CD4-positive, alpha-beta T cell treated with Interleukin-2 at 100 ng/mL for 4 hours (primary cell): ENCODE data around the gene WRNIP1.
"Not testable (repeated sequence)": the region's sequence is repeated elsewhere in the genome, so short reads cannot be mapped to it uniquely, and the experiment has no call there.

Experiments
- DNase-seq: peaks from one replicate; pipeline ENCODE4 v3.0.0-alpha.2; 2020; ENCODE audit warnings: low spot score

WRNIP1 gene

GRCh38 chr6:2784930-2785329 is 19.7 kb downstream of the WRNIP1 start:
- DNase-seq, result no peak

DNA sequence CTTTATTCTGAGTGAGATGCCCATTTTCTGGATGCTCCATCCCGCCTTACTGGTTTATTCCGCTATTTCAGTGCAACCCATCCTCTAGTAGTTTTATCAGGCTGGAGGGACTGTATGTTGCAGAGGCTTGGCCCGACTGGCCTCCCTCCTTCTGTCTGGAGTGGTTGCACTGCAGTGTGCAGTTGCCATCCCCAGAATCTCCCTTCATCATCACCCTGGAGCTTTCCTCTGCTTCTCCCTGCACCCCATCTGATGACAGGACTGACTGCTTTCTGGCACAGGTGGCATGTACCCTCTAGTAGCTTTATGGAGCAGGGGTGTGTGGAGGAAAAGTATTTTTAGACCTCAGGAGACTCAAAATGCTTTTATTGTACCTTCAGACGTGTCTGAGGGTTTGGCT is 21.1 kb downstream of the WRNIP1 start:
- no peak for DNase-seq

GRCh38 chr6:2790588-2791449 is 25.6 kb downstream of the WRNIP1 start:
- DNase-seq, result peak; percentile 64

DNA sequence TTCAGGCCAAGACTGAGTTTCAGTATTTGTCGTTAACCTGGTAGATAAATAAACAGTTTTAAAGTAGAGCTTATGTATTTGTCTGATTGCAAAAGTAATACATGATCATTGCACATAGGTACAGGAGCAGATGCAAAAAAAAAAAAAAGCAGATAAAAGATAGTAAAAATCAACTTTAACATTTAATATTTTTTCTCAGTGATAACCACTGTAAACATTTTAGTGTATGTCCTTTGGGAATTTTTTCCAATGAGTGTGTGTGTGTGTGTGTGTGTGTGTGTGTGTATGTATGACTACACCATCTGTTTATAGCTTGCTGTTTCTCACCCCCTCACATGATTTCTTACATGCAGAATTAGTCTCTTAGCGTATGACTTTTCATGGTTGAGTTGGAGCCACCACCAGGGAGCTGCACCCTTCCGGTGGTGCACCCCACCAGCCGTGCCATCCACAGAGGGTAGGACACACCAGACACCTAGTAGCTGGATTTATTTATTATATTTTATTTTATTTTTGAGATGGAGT is 26.3 kb downstream of the WRNIP1 start:
- DNase-seq, result no peak

GRCh38 chr6:2792330-2793110 is 27.3 kb downstream of the WRNIP1 start:
- no peak for DNase-seq

DNA sequence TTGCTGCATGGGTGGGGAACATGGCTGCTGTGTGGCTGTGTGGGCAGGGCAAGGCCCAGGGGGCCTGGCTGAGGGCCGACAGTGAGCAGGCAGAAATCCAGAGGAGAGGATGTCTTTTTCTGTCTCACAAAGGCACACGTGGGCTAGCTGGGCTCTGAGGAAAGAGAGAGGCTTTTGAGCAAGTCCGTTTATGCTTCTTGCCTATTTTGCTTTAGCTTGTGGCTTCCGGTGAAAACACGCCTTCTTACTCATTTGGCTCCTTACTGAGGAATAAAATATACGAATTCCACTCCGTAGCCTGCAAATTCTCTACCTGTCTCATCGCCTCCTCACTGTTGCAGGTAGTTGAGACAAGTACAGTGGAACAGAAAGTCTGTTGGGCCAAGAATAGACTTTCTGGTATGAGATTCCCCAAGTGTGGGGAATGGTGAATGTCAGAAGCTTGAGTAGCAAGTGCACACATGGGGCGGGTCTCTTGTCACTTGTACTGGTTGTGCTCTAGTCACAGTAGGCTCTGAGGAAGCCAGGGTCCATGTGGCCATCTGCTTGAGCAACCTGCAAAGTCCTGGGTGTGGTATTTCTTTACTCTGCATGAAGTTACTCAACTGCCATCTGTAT is 28.4 kb downstream of the WRNIP1 start:
- peak; percentile 33 for DNase-seq

GRCh38 chr6:2794171-2794730 is 29.1 kb downstream of the WRNIP1 start:
- no peak for DNase-seq

GRCh38 chr6:2795162-2795561 is 30.0 kb downstream of the WRNIP1 start:
- DNase-seq, result no peak

GRCh38 chr6:2795956-2796355 is 30.8 kb downstream of the WRNIP1 start:
- no peak for DNase-seq

- no peak for DNase-seq
Observed at GRCh38 chr6:2796861-2797260, 31.7 kb downstream of the WRNIP1 start.

GRCh38 chr6:2797564-2798031 is 32.4 kb downstream of the WRNIP1 start:
- DNase-seq, result no peak

- no peak for DNase-seq
Observed at GRCh38 chr6:2798586-2799134, 33.5 kb downstream of the WRNIP1 start.

- DNase-seq, result peak; percentile 7
Observed at GRCh38 chr6:2799936-2800527, 34.8 kb downstream of the WRNIP1 start.

GRCh38 chr6:2800552-2801316 is 35.5 kb downstream of the WRNIP1 start:
- no peak for DNase-seq

DNA sequence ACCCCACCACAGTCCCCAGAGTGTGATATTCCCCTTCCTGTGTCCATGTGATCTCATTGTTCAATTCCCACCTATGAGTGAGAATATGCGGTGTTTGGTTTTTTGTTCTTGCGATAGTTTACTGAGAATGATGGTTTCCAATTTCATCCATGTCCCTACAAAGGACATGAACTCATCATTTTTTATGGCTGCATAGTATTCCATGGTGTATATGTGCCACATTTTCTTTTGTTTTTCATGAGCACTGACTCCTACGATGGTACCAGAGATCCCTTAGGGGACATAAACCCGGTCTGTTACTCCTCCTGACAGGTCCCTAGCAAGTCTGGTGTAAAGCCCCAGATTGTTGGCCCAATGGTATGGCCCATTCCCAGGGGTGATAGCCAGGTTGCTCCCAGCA is 36.5 kb downstream of the WRNIP1 start:
- DNase-seq, result not testable (repeated sequence)

GRCh38 chr6:2802521-2803060 is 37.4 kb downstream of the WRNIP1 start:
- DNase-seq, result no peak

DNA sequence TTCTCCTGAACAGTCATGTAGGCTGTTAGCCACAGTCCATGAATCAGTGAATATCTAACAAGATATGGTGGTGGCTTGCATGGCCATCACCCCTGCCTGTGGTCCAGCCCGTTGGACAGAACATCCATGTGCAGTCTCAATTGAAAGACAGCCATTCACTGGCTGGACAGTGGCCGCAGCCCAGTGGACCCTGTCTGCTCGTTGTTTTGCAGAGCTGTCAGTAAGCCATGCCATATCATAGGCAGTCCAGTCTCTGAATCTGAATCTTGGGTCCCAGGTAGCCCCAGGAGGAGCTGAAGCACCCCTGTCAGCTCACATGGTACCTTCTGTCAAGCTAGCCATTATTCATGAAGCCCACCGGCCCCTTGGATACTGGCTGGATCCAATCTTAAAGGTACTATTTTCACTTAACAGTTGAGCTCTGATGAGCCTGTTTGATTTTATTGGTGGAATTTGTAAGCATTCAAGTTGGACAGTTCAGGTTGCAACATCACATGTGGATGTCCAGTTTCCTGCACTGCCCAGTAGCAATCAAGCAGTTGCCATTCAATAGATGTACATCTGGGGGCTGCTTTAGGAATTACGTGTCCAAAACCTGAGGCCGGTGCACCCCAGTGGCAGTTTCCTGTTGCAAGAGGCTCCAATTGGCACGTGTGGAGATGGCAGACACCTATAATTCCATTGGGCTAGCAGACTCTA is 38.7 kb downstream of the WRNIP1 start:
- DNase-seq, result no peak

GRCh38 chr6:2804516-2804915 is 39.3 kb downstream of the WRNIP1 start:
- no peak for DNase-seq

DNA sequence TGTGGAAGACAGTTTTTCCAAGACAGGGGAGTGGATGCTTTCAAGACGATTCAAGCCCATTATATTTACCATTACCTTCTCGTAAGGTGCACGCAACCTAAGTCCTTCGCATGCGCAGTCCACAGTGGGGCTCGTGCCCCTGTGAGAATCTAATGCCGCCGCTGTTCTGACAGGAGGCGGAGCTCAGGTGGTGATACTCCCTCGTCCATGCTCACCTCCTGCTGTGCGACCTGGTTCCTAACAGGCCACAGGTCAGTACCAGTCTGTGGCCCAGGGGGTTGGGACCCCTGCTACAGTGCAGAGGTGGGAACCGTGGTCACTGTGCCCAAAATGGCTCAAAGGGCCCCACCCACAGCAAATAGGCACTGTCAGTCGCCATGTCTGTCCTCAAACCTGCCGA is 39.8 kb downstream of the WRNIP1 start:
- DNase-seq, result no peak

DNA sequence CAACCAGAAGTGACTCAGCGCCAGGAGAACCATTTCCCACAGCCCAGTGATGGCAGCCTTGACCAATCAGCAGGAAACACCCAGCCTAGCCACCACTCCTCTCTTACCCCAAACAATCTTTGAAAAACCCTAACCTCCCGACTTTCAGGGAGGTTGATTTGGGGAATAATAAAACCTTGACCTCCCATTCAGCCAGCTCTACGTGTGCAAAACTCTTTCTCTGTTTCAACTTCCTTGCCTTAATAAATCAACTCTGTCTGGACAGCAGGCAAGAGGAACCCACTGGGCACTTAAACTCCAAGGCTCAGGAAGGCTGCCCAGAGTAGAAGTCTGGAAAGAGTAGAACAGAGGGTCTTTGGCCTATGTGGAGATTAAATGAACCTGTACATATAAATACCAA is 41.5 kb downstream of the WRNIP1 start:
- no peak for DNase-seq
